H9 (cell line): ENCODE measurements around the gene THAP4. TPM values are rescaled to one million over a fixed set of nuclear protein-coding genes. Genes with fewer than 3 reads are reported as not detected.

Source experiments
- DNase-seq: peaks from one replicate; pipeline ENCODE4 v3.0.0-alpha.2; 2017
- H2AFZ ChIP-seq: one replicate; pipeline ENCODE4 v1.6.1; 2013; ENCODE audit warnings: mild to moderate bottlenecking, low read length, control low read depth, moderate library complexity
- H2AK5ac ChIP-seq: 2 replicates; pipeline ENCODE4 v1.6.1; 2013; ENCODE audit warnings: low read length, control low read depth, mixed read lengths; ENCODE audit not compliant: insufficient read length
- H2BK120ac ChIP-seq: one replicate; pipeline ENCODE4 v1.6.1; 2013; ENCODE audit warnings: low read depth, mild to moderate bottlenecking, low read length, control low read depth, inconsistent platforms; ENCODE audit not compliant: poor library complexity, severe bottlenecking
- H2BK12ac ChIP-seq: 2 replicates; pipeline ENCODE4 v1.6.1; 2013; ENCODE audit warnings: low read length, control low read depth, mixed read lengths, low read depth; ENCODE audit not compliant: insufficient read length
- H2BK15ac ChIP-seq: 2 replicates; pipeline ENCODE4 v1.6.1; 2013; ENCODE audit warnings: low read depth, low read length, control low read depth
- H2BK20ac ChIP-seq: one replicate; pipeline ENCODE4 v1.6.1; 2013; ENCODE audit warnings: low read depth, mild to moderate bottlenecking, low read length, control low read depth, inconsistent platforms; ENCODE audit not compliant: poor library complexity, severe bottlenecking
- H2BK5ac ChIP-seq: 2 replicates; pipeline ENCODE4 v1.6.1; 2013; ENCODE audit warnings: low read length, control low read depth, mixed read lengths; ENCODE audit not compliant: insufficient read length
- H3K14ac ChIP-seq: 2 replicates; pipeline ENCODE4 v1.6.1; 2013; ENCODE audit warnings: low read length, control low read depth; ENCODE audit not compliant: insufficient read depth
- H3K18ac ChIP-seq: 2 replicates; pipeline ENCODE4 v1.6.1; 2013; ENCODE audit warnings: low read depth, mild to moderate bottlenecking, mixed read lengths, low read length, control low read depth; ENCODE audit not compliant: insufficient read length
- H3K23ac ChIP-seq: 2 replicates; pipeline ENCODE4 v1.6.1; 2013; ENCODE audit warnings: low read length, control low read depth, mixed read lengths, low read depth; ENCODE audit not compliant: insufficient read length
- H3K23me2 ChIP-seq: 2 replicates; pipeline ENCODE4 v1.6.1; 2013; ENCODE audit warnings: low read depth, mild to moderate bottlenecking, mixed read lengths, low read length, control low read depth; ENCODE audit not compliant: insufficient read length, poor library complexity, severe bottlenecking
- H3K27ac ChIP-seq: 2 replicates; pipeline ENCODE4 v1.5.1; 2013; ENCODE audit warnings: low read length, control low read depth, mixed read lengths, low read depth; ENCODE audit not compliant: insufficient read length
- H3K27me3 ChIP-seq: 2 replicates; pipeline ENCODE4 v1.6.1; 2013; ENCODE audit warnings: low read length, control low read depth, inconsistent platforms; ENCODE audit not compliant: insufficient read depth
- H3K4ac ChIP-seq: 2 replicates; pipeline ENCODE4 v1.6.1; 2013; ENCODE audit warnings: low read depth, mild to moderate bottlenecking, control low read depth, inconsistent platforms, low read length, moderate library complexity
- H3K4me1 ChIP-seq: 2 replicates; pipeline ENCODE4 v1.6.1; 2013; ENCODE audit warnings: low read length, control low read depth, inconsistent platforms; ENCODE audit not compliant: insufficient read depth
- H3K4me2 ChIP-seq: 2 replicates; pipeline ENCODE4 v1.6.1; 2013; ENCODE audit warnings: low read length, control low read depth, mixed read lengths; ENCODE audit not compliant: insufficient read length, insufficient read depth
- H3K56ac ChIP-seq: 2 replicates; pipeline ENCODE4 v1.6.1; 2013; ENCODE audit warnings: low read depth, mild to moderate bottlenecking, mixed read lengths, low read length, control low read depth; ENCODE audit not compliant: insufficient read length
- H3K79me1 ChIP-seq: 2 replicates; pipeline ENCODE4 v1.6.1; 2013; ENCODE audit warnings: low read depth, mild to moderate bottlenecking, moderate library complexity, low read length, control low read depth, inconsistent platforms; ENCODE audit not compliant: insufficient read depth, poor library complexity, severe bottlenecking
- H3K79me2 ChIP-seq: 2 replicates; pipeline ENCODE4 v1.6.1; 2013; ENCODE audit warnings: low read length, control low read depth, inconsistent platforms; ENCODE audit not compliant: insufficient read depth
- H3K9ac ChIP-seq: 2 replicates; pipeline ENCODE4 v1.6.1; 2013; ENCODE audit warnings: low read length, control low read depth, mixed read lengths; ENCODE audit not compliant: insufficient read length; ENCODE audit errors: extremely low read depth
- H3K9me3 ChIP-seq: one replicate; pipeline ENCODE4 v1.6.1; 2013; ENCODE audit warnings: low read depth, low read length, inconsistent platforms; ENCODE audit not compliant: control insufficient read depth
- H3T11ph ChIP-seq: one replicate; pipeline ENCODE4 v1.6.1; 2013; ENCODE audit warnings: mild to moderate bottlenecking, low read length, control low read depth, inconsistent platforms
- H4K20me1 ChIP-seq: one replicate; pipeline ENCODE4 v1.6.1; 2013; ENCODE audit not compliant: control insufficient read depth, insufficient read length, insufficient read depth
- H4K5ac ChIP-seq: 2 replicates; pipeline ENCODE4 v1.6.1; 2013; ENCODE audit warnings: low read depth, mild to moderate bottlenecking, mixed read lengths, low read length, control low read depth; ENCODE audit not compliant: insufficient read length
- H4K8ac ChIP-seq: replicated peaks from 2 replicates; pipeline ENCODE4 v1.6.1; 2013; ENCODE audit warnings: low read length, control low read depth, mixed read lengths, low read depth; ENCODE audit not compliant: insufficient read length
- H4K91ac ChIP-seq: 2 replicates; pipeline ENCODE4 v1.6.1; 2013; ENCODE audit warnings: low read depth, mild to moderate bottlenecking, moderate library complexity, mixed read lengths, low read length, control low read depth; ENCODE audit not compliant: insufficient read length
- H3K27ac Mint-ChIP-seq, 3 experiments: 2 replicates in 2 of 3; 3 replicates in 1 of 3; pipeline ENCODE4 v1.8.0; 2020 to 2021; ENCODE audit warnings: mixed read lengths in 3 of 3, mild to moderate bottlenecking in 1 of 3, moderate library complexity in 1 of 3
- H3K27me3 Mint-ChIP-seq: 2 replicates; pipeline ENCODE4 v1.8.0; 2021; ENCODE audit warnings: low read depth, mild to moderate bottlenecking, moderate library complexity, mixed read lengths
- H3K36me3 Mint-ChIP-seq, 3 experiments: 2 replicates in 2 of 3; 3 replicates in 1 of 3; pipeline ENCODE4 v1.8.0; 2020 to 2021; ENCODE audit warnings: low read depth in 3 of 3, mixed read lengths in 3 of 3; ENCODE audit not compliant: insufficient read depth in 1 of 3
- H3K4me1 Mint-ChIP-seq, 2 experiments: 2 replicates each; pipeline ENCODE4 v1.8.0; 2020; ENCODE audit warnings: mixed read lengths in 2 of 2
- H3K4me3 Mint-ChIP-seq, 2 experiments: 2 replicates in 1 of 2; 3 replicates in 1 of 2; pipeline ENCODE4 v1.8.0; 2020 to 2021; ENCODE audit warnings: mild to moderate bottlenecking in 2 of 2, mixed read lengths in 2 of 2, moderate library complexity in 1 of 2
- H3K9me3 Mint-ChIP-seq, 2 experiments: 2 replicates in 1 of 2; 3 replicates in 1 of 2; pipeline ENCODE4 v1.8.0; 2020; ENCODE audit warnings: mild to moderate bottlenecking in 2 of 2, mixed read lengths in 2 of 2, moderate library complexity in 1 of 2
- CTCF ChIP-seq: fragments of 200-600 bp; sonication (generic); conservative IDR thresholded peaks from 3 replicates; pipeline ENCODE4 v1.8.0; 2021; ENCODE audit warnings: antibody characterized with exemption, mild to moderate bottlenecking
- whole genome bisulfite sequencing: extraction: QIAGEN DNeasy Blood & Tissue Kit; methylation state at CpG from one replicate; pipeline ENCODE4 v1.1.7; 2013; ENCODE audit warnings: missing lambda C conversion rate, low lambda C conversion rate, mixed read lengths; ENCODE audit not compliant: insufficient read length; ENCODE audit errors: extremely low coverage; 5-methylcytosine and 5-hydroxymethylcytosine counted together
- total RNA-seq: library from RNA; stranded (reverse); gene quantifications from 2 replicates; pipeline ENCODE4 v1.2.1, GENCODE V29; 2021

The THAP4 gene
- total RNA-seq, 1 experiment from 2014 or later = 70.6 TPM

DNA sequence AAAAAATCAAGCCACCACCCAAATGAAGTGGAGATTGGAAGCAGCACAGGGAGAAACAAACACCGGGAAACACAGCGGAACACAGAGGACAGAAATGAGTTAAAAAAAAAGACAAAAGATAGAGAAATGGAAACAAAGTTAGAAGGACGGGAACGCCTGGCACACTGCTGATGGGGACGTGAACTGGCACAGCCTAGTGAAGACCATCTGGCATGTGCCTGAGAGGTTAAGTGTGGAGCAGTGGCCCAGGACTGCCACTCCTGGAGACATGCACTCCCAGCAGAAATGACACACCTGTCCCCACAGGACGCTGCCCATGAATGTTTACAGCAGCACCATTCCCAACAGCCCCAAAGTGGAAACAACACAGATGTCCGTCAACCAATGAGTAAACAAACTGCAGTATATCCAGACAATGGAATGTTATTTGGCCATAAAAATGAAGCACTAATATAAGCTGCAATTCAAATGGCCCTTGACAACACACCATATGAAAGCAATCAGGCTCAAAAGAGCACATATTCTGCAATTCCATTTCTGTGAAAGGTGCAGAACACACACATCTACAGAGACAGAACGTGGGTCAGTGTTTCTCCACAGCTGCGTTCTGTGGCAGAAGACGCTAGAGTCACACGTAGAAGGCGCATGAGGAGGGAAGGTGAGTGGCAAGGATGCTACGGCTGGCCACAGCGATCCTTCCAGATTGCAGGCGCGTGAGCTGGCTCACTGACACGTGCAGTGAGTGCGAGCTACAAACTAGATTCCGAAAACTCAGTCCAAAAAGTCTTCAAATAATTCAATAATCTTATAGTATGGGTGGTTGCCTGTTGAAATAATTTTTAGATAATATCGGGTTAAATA is 24.6 kb downstream of the THAP4 start:
- peaks cover 6% of the 10 kb centered on the region for H3K23me2 ChIP-seq
- no peak for TF ChIP-seq CTCF
- Mint-ChIP-seq H3K9me3 (no peaks in the 10 kb centered on the region), H3K27ac (peak overlapping the region in 2 of 3 experiments; percentile 12 to 17; a peak in 3 of 7 replicates), H3K36me3 (peaks cover 0 to 10% (median 10%) of the 10 kb centered on the region in 3 experiments; a peak in 5 of 7 replicates), H3K27me3 (no peaks in the 10 kb centered on the region), H3K4me3 (no peak overlapping the region), H3K4me1 (peaks cover 11 to 13% of the 10 kb centered on the region in 2 experiments)
- H2BK5ac ChIP-seq = no peak overlapping the region
- no peak overlapping the region for H3T11ph ChIP-seq
- no peak overlapping the region for H2AK5ac ChIP-seq
- no peak for DNase-seq
- no peak overlapping the region for H3K9ac ChIP-seq
- no peak overlapping the region for H3K18ac ChIP-seq
- H3K79me2 ChIP-seq = no peaks in the 10 kb centered on the region; the same call in 1 of the 2 replicates
- no peaks in the 10 kb centered on the region for H3K79me1 ChIP-seq
- no peak overlapping the region for H4K8ac ChIP-seq
- H2BK120ac ChIP-seq = no peak overlapping the region
- H2BK20ac ChIP-seq = no peak overlapping the region
- no peaks in the 10 kb centered on the region for H3K27me3 ChIP-seq
- WGBS = no CpG with 5 or more reads among the region's 20 CpGs
- H3K23ac ChIP-seq = no peak overlapping the region
- H4K20me1 ChIP-seq = no peaks in the 10 kb centered on the region
- H3K14ac ChIP-seq = no peak overlapping the region
- H2BK12ac ChIP-seq = no peak overlapping the region
- no peak overlapping the region for H3K4ac ChIP-seq
- no peak overlapping the region for H3K4me2 ChIP-seq
- H3K4me1 ChIP-seq = no peaks in the 10 kb centered on the region
- no peak overlapping the region for H2BK15ac ChIP-seq
- no peak overlapping the region for H4K5ac ChIP-seq
- no peak overlapping the region for H3K56ac ChIP-seq
- H3K27ac ChIP-seq = no peak overlapping the region
- no peak overlapping the region for H2AFZ ChIP-seq
- H3K9me3 ChIP-seq = no peaks in the 10 kb centered on the region
- no peak overlapping the region for H4K91ac ChIP-seq
